ENCODE data around the gene IGFBP7.
"Not testable (repeated sequence)": the region's sequence is repeated elsewhere in the genome, so short reads cannot be mapped to it uniquely, and the experiment has no call there.

DNA sequence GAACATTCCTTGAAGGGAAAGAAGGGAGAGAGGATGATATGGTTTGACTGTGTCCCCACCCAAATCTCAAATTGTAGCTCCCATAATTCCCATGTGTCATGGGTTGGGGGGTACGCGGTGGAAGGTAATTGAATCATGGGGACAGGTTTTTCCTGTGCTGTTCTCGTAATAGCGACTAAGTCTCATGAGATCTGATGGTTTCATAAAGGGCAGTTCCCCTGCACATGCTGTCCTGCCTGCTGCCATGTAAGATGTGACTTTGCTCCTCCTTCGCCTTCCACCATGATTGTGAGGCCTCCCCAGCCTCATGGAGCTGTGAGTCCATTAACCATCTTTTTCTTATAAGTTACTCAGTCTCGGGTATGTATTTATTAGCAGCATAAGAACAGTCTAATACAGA, 63.1 kb downstream of the IGFBP7 start:
- not testable (repeated sequence) for TF ChIP-seq POLR2A (IDR thresholded peaks at IDR 0.05)
- TF ChIP-seq, protein P1, sequence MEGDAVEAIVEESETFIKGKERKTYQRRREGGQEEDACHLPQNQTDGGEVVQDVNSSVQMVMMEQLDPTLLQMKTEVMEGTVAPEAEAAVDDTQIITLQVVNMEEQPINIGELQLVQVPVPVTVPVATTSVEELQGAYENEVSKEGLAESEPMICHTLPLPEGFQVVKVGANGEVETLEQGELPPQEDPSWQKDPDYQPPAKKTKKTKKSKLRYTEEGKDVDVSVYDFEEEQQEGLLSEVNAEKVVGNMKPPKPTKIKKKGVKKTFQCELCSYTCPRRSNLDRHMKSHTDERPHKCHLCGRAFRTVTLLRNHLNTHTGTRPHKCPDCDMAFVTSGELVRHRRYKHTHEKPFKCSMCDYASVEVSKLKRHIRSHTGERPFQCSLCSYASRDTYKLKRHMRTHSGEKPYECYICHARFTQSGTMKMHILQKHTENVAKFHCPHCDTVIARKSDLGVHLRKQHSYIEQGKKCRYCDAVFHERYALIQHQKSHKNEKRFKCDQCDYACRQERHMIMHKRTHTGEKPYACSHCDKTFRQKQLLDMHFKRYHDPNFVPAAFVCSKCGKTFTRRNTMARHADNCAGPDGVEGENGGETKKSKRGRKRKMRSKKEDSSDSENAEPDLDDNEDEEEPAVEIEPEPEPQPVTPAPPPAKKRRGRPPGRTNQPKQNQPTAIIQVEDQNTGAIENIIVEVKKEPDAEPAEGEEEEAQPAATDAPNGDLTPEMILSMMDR (IDR thresholded peaks at IDR 0.05) = not testable (repeated sequence)

Data from vagina (tissue), 2 donors.